Lower lobe of right lung (tissue), 2 donors: ENCODE results near the gene CD209. TPM values are rescaled to one million over a fixed set of nuclear protein-coding genes. Genes with fewer than 3 reads are reported as not detected.

Experiments
- ATAC-seq, 2 donors: fragments of 200-7000 bp; cut with Tn5 transposase; one replicate each; pipeline ENCODE4 v1.9.1; 2020 to 2022; ENCODE audit warnings: mild to moderate bottlenecking in 2 of 2, moderate library complexity in 2 of 2
- DNase-seq: peaks from one replicate; pipeline ENCODE4 v3.0.0-alpha.2; 2020
- H3K27ac ChIP-seq: fragments of 200-600 bp; one replicate; pipeline ENCODE4 v1.8.0; 2022
- H3K27me3 ChIP-seq: fragments of 200-600 bp; one replicate; pipeline ENCODE4 v1.8.0; 2022; ENCODE audit warnings: low read depth
- H3K36me3 ChIP-seq: fragments of 200-600 bp; one replicate; pipeline ENCODE4 v1.8.0; 2022; ENCODE audit warnings: mild to moderate bottlenecking
- H3K4me1 ChIP-seq: fragments of 200-600 bp; one replicate; pipeline ENCODE4 v1.8.0; 2022
- H3K4me3 ChIP-seq: fragments of 200-600 bp; one replicate; pipeline ENCODE4 v1.8.0; 2022; ENCODE audit warnings: mild to moderate bottlenecking
- H3K9me3 ChIP-seq: fragments of 200-600 bp; one replicate; pipeline ENCODE4 v1.8.0; 2022
- CTCF ChIP-seq: fragments of 200-600 bp; IDR thresholded peaks from one replicate; pipeline ENCODE4 v1.8.0; 2022; ENCODE audit warnings: antibody characterized with exemption, mild to moderate bottlenecking
- intact Hi-C: fragments of 100-400 bp; cut with DNase I; formaldehyde crosslinking; loops from one replicate; pipeline ENCODE4 v1.11.0; 2022
- total RNA-seq: library from RNA; stranded (reverse); fragmentation: NEBNext Ultra II Directional; extraction: Animal tissue kit (Norgen Biotek cat#: 25700); gene quantifications from one replicate; pipeline ENCODE4 v1.2.1, GENCODE V29; 2021
- donor health status: DM: no; HTN: yes; CAD: no; lungs with severe emphysema.

The CD209 gene
- total RNA-seq, 1 donor from 2014 or later, result 18.8 TPM

GRCh38 chr19:7759156-7759555 lies 11.8 kb upstream of the CD209 start:
- Histone ChIP-seq H3K36me3 (no peaks in the 10 kb centered on the region), H3K4me1 (no peaks in the 10 kb centered on the region), H3K27me3 (no peaks in the 10 kb centered on the region), H3K9me3 (peaks cover 36% of the 10 kb centered on the region), H3K27ac (no peak overlapping the region), H3K4me3 (no peak overlapping the region)
- TF ChIP-seq CTCF, result no peak
- ATAC-seq, result no peak
- intact Hi-C loops, result no loop called here
- no peak for DNase-seq

- no peaks in the 10 kb centered on the region for H3K36me3 ChIP-seq
- intact Hi-C loops, result no loop called here
- DNase-seq, result no peak
- H3K4me3 ChIP-seq, result no peak overlapping the region
- H3K4me1 ChIP-seq, result no peaks in the 10 kb centered on the region
- TF ChIP-seq CTCF, result no peak
- no peak overlapping the region for H3K27ac ChIP-seq
- ATAC-seq, result no peak
- no peaks in the 10 kb centered on the region for H3K27me3 ChIP-seq
- H3K9me3 ChIP-seq, result peaks cover 36% of the 10 kb centered on the region
Measured at GRCh38 chr19:7757358-7757757, 10.0 kb upstream of the CD209 start.

- no peak for TF ChIP-seq CTCF
- Histone ChIP-seq H3K27me3 (no peaks in the 10 kb centered on the region), H3K27ac (no peak overlapping the region), H3K4me3 (no peak overlapping the region), H3K4me1 (no peaks in the 10 kb centered on the region), H3K36me3 (no peaks in the 10 kb centered on the region), H3K9me3 (peaks cover 36% of the 10 kb centered on the region)
- no peak for ATAC-seq
- no peak for DNase-seq
- intact Hi-C loops, result no loop called here
Measured at GRCh38 chr19:7756258-7756657, 8.9 kb upstream of the CD209 start.

GRCh38 chr19:7751157-7751783 lies 3.9 kb upstream of the CD209 start:
- TF ChIP-seq CTCF, result no peak
- Histone ChIP-seq H3K4me1 (no peaks in the 10 kb centered on the region), H3K27me3 (peaks cover 4% of the 10 kb centered on the region), H3K36me3 (no peaks in the 10 kb centered on the region), H3K4me3 (no peak overlapping the region), H3K27ac (no peak overlapping the region), H3K9me3 (peaks cover 5% of the 10 kb centered on the region)
- intact Hi-C loops, result no loop called here
- ATAC-seq (no peak), DNase-seq (no peak)

- Histone ChIP-seq H3K4me1 (no peaks in the 10 kb centered on the region), H3K9me3 (no peaks in the 10 kb centered on the region), H3K4me3 (no peak overlapping the region), H3K27me3 (peaks cover 4% of the 10 kb centered on the region), H3K36me3 (no peaks in the 10 kb centered on the region), H3K27ac (no peak overlapping the region)
- no peak for TF ChIP-seq CTCF
- intact Hi-C loops, result no loop called here
- ATAC-seq (peak; percentile 21 to 65), DNase-seq (no peak)
Measured at GRCh38 chr19:7748756-7749155, 1.4 kb upstream of the CD209 start.
